HG02840 (cell line): ENCODE data around the gene DIP2C.

Source experiments
- ATAC-seq: cut with Tn5 transposase; IDR thresholded peaks from one replicate; pipeline ENCODE4 v1.9.1; 2021; ENCODE audit warnings: mild to moderate bottlenecking, moderate library complexity, moderate number of reproducible peaks; ENCODE audit not compliant: unreplicated experiment, low FRiP score

The DIP2C gene

DNA sequence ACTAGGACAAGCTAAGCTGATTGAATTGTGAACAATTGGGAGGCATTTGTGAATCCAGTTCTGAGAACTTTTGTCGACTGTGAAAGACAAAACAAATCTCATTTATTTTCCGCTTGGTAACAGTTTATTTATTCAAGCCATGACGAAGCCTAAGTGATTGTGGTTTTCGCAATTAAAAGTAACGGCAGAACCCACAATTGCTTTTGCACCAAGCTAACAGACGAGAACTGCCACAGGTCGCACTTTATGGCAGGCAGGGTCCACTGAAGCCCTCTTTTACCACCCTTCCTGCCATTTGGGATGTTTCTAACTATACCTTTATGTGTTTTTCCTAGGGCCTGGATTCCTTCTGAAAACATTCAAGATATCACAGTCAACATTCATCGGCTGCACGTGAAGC lies 443.0 kb downstream of the DIP2C start:
- no peak for ATAC-seq

DNA sequence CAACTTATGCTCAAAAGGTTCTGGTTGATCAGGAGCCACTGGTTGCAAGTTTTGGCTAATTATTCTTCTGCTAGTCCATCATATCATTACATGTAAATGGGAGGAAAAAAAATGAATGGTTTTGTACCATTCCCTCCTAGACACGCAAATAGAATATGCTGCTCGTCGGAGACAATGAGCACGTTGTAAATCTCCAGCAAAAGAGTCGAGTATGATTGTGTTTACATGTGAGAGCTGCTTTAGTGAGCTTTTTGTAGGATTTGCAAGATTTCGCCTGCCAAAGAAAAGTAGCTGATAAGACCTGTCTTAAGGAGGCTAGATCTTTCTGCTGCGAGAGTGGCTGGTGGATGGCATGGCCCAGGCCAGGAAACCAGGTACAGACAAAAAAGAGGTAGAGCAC lies 445.2 kb downstream of the DIP2C start:
- ATAC-seq = no peak

DNA sequence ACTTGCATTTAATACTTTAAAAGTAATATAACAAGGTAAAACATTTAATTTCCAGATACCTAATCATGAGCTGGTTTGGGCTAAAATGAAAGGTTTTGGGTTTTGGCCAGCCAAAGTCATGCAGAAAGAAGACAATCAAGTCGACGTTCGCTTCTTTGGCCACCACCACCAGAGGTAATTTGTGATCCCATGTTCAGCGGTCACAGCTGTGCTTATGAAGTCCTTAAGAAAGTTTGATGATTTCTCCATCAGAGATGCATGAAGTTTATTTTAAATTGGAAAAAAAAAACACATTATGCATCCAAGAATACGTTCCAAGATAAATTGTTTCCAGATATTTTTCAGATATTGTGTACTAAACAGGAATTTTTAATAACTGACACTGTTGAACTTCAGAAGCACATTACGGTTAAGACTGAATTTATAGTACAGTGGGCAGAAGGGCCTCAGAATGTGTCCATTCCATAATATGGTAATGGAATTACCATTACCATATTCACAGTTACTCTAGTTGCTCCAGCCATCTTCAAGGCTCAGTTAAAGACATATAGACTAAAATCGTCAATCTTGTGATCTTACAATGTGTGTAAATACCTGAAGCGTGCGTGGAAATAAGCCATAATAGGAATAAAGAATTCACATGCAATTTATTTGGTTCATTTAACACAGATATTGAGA lies 447.4 kb downstream of the DIP2C start:
- no peak for ATAC-seq

DNA sequence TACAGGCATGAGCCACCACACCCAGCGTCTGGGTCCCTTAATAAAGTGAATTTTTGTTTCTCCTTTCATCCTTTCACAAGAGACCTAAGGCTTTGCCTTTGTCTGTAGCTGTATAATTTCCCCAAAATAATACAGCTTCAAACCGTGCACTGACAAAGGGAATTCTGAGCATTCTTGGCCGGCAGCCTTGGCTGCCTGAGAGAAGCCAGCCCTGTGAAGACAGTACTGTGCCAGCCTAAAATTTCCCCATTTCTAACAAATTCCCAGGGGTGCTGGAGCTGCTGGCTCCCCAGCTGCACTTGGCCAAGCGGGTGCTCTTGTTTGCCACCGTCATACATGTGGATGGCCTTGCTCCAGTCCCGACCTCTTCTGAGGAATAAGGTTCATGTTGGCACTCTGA lies 448.0 kb downstream of the DIP2C start:
- no peak for ATAC-seq

DNA sequence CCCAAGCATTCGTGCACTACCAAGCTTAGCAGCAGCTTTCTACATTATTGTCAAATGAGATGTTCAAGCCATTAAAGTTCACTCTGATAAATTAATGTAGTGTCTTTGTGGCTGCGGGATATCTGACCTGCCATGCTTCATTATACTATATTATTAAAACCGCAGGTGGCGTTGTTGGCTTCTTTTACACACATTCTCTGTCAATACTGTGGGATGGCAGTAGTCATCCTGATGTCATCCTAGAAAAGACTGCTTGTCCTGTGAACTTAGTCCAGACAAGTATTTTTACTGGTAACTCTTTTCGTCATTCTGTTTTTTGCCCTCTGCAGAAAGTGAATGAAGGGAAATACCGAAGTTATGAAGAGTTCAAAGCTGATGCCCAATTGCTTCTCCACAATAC lies 450.4 kb downstream of the DIP2C start:
- ATAC-seq = no peak

DNA sequence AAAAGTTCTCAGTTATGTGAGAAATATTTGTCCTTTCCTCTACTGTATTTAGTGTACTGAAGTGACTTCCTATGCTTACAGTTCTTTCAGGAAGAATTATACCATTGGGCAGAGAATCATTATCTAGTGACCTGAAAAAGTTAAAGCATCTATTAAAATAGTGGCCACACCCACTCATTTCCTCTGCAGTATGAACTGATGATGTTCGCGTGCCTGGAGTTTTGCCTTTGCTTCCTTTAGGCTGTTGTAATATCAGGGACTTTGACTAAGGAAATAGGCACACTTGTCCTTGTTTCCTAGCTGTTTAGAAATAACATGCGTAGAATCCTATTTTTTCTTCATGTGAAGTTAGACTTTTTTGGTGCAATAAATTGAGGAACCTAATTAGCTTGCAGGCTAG lies 453.6 kb downstream of the DIP2C start:
- ATAC-seq = no peak

DNA sequence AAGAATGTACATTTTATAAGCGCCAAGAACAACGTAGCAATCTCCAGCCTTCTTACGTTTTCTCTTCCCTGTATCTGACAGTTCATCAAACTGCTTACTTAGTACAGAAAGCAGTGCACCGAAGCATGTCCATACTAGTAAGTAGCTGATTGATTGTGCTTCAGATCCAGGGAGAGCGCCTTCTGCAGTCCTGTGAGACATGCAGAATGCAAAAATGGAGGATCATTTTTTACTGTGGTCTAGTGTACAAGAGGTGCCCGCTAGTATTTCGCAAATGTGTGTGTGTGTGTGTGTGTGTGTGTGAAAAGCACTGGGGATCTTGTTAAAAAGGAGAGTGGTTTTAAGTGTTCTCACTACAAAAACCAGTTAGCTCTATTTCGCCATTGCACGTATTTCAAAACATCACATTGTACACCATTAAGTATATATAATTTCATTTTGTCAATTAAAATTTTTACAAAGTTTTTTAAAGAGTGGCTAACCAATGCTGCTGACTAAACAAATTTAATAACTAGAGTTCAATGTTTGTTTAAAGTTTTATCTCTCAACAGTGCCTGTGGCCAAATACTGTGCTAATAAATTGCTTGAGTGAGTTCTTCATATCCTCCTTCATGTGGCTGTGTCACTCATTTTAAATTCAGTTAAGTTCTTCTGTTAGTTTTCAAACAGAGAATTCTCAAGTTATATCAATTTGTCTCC lies 454.6 kb downstream of the DIP2C start:
- no peak for ATAC-seq

DNA sequence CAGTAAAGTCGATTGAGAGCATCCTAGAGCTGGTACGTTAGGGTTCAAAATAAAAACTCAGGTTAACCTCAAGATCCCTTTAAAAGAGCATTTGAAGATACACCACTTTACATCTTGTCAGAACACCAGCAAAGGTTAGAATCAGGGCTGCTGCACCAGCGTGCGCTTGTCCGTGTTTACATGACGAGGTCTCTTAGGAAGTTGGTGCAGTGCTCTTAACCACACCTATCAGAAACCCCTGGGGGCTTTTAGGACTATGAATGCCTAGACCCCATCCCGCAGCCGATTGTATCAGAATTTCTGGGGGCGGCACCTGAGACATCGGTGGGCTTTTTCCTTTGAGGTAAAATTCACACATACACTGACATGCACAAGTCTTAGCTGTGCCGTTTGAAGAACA lies 456.6 kb downstream of the DIP2C start:
- ATAC-seq = no peak

DNA sequence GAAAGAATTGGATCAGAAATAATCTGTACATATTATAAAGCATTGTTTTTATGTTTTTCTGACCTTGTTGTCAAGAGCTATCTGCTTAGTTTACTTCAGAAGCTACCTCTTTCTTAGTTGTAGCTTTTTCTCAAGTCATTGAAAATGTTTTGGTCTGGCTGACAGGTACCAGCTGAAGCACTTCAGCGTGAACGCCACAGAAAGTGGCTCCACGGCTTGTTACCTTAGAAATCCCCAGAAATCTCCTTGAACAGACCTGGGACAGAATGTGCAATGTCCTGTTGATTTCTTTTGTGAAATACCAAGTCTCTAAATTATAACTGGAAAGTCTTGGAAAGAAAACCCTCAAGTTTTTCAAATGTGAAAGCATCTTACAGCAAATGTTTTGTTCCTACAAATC lies 457.4 kb downstream of the DIP2C start:
- ATAC-seq = no peak

DNA sequence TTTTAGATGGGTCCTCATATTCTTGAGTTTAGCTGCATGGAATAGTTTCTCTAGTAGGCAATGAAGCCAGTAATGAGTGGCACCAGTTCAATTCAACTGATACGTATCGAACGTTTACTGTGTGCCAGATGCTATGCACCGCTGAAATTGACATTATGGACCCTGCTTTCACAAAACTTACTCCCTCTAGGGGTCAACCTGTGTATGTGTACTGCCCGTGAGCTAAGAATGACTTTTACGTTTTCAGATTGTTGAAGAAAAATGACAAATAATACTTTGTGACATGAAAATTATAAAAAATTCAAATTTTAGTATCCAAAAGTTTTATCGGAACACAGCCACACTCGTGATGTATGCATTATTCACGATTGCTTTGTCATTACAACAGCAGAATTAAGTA lies 458.7 kb downstream of the DIP2C start:
- no peak for ATAC-seq

DNA sequence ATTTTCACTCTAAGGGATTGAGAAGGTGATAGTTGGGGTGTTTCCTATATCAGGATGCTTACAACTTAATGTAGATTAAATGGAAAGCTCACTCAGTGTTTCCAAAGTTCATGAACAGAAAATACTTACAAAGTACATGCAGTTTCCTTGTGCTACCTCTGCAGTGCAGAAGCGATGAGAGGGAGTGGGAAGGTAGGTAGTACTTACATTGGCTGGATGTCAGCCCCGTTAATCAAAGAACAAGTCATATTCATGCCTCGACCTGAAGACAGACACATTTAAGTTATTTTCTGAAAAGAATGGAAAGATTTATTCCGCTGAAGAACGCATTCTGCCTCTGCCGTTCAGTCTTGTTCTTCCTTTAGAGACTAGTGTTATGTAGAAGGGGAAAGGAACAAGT lies 461.1 kb downstream of the DIP2C start:
- ATAC-seq = no peak

DNA sequence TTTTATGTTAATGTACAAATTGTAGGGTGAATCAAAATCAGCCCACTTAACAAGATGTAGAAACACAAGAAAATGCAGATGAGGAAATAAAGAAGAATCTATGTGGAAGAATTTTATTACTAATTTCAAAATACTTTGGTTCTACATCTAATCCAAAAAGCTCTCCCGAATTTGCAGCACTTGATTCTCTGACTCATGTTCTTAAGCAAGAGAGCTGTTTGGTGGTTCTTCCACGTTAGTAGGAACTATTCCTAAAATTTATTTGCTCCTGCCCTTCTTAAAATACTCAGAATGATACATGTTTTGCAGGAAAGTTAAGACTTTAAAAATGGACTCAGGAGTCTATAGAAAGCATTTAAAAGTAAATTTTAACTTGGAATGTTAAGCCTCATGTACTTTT lies 462.5 kb downstream of the DIP2C start:
- no peak for ATAC-seq

DNA sequence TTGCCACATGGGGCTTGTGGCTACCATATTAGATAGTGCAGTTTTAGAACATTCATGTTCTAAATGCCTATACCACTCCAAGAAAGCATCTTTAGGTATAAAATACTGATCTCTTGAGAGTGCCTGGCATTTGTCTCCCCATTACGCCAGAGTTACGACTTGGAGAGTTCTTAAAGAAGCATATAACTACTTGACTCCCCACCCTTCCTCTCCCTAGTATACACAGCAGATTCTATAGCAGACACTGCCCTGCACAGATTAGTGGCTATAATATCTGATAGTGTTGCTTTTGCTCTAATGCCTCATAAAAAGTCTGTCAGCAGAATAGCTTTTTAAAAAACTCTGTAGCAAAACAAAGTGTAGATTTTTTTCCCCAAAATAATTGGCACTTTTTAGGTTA lies 463.4 kb downstream of the DIP2C start:
- ATAC-seq = no peak

DNA sequence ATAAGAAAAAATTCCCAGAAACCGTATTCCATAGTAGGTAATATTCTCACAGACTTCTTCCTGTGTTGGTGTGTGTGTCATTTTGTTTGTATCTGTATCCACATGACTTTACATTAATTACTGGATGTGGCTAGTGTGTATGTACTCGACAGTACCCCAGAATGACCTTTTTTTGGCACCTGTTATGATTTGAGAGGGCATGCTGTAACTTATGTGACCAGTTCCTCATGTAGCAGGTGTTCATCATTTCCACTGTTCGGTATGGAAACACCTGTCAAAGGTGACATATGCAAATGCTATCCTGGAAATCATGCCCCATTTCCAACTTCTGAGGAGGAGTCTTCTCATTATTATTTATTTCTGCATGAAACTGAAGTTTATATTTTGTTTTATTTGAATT lies 464.9 kb downstream of the DIP2C start:
- ATAC-seq = no peak
